GM12872 (cell line): ENCODE measurements around the gene SOX8.

Experiments used
- CTCF ChIP-seq: IDR thresholded peaks from 3 replicates; pipeline ENCODE4 v1.5.1; 2011; ENCODE audit warnings: low read depth, mild to moderate bottlenecking, low read length, moderate library complexity; ENCODE audit not compliant: insufficient read depth

Gene SOX8

DNA sequence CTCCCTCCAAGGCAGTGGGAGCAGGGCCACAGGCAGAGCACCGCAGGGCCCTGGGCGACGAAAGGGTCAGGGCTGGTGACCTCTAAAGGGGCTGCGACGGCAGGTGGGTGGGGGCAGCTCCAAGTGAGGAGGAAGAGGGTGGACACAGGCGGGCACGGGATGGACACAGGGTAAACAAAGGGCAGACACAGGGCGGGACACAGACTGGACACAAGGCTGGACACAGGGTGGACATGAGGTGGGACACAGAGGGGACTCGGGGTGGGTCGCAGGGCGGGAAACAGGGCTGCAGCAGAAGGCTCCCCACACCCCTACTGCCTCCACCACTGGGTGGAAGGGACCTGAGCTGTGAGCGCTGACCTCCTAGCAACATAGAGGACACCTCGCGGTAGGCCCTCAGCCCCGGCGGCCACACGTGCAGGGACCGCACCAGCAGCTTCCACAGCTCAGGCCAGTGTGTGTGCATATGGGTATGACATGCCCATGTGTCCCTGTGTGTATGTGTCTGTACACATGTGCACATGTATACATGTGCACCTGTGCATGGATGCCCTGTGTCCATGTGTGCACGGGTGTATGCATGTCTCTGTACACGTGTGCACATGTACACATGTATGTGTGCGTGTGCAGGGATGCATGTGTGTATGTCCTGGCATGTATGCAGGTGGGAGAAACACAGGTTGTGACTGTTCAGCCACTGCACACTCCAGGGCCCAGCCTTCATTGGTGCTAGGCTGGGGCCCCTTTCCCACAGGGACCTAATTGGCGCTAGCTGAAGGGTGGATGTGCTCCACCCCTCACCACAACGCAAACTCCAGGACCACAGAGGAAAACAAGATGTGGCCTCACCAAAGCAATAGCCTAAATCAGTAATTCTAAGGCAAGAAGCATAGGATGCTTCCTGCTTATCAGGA, 18.4 kb upstream of the SOX8 start:
- no peak for TF ChIP-seq CTCF

DNA sequence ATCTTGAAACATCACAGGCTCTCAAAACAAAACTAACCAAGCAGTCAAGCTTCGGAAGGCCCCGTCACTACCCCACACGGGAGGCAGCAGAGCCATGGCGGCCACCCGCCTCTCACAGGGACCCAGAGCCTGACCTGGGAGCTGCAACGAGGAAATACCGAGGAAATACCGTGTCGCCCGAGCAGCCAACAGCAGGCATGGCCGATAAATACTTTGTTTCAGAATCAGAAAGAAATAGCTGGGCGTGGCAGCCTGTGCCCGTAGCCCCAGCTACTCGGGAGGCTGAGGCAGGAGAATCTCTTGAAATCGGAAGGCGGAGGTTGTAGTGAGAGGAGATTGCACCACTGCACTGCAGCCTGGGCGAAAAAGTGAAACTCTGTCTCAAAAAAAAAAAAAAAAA, 17.7 kb upstream of the SOX8 start:
- no peak for TF ChIP-seq CTCF

GRCh38 chr16:964356-965035, 17.1 kb upstream of the SOX8 start:
- TF ChIP-seq CTCF: no peak

GRCh38 chr16:965036-965395, 16.6 kb upstream of the SOX8 start:
- TF ChIP-seq CTCF: no peak

- no peak for TF ChIP-seq CTCF
Measured at GRCh38 chr16:965487-965886, 16.1 kb upstream of the SOX8 start.

- no peak for TF ChIP-seq CTCF
Measured at GRCh38 chr16:966035-966434, 15.5 kb upstream of the SOX8 start.

GRCh38 chr16:966505-966904, 15.1 kb upstream of the SOX8 start:
- no peak for TF ChIP-seq CTCF
